GM12878 (cell line): ENCODE results near the gene MRNIP. TPM values are rescaled to one million over a fixed set of nuclear protein-coding genes. Genes with fewer than 3 reads are reported as not detected.

Source experiments
- ATAC-seq: fragments of 200-7000 bp; cut with Tn5 transposase; 3 replicates; pipeline ENCODE4 v1.9.1; 2020; ENCODE audit warnings: mild to moderate bottlenecking, moderate library complexity
- BruUV-seq: library from RNA; stranded (reverse); fragments of 400-500 nt; replicated peaks from 2 replicates; lab custom pipeline; 2021; lab: Mats Ljungman, UMichigan
- CTCF ChIA-PET: fragments of 300-600 bp; sonication (Branson Sonifier 250); formaldehyde crosslinking; extraction: SDS; loops from one replicate; lab custom pipeline; 2021; ENCODE audit warnings: inconsistent platforms; lab: Yijun Ruan, JAX
- POLR2A ChIA-PET: fragments of 350-600 bp; formaldehyde crosslinking; extraction: SDS; loops from one replicate; lab custom pipeline; 2021; ENCODE audit warnings: inconsistent platforms; lab: Charles Lee
- RAD21 ChIA-PET: fragments of 300-600 bp; sonication (Branson Sonifier 250); formaldehyde crosslinking; loops from one replicate; lab custom pipeline; 2023; ENCODE audit warnings: antibody characterized with exemption; ENCODE audit not compliant: unreplicated experiment; lab: Charles Lee
- SMC1A ChIA-PET: fragments of 300-600 bp; sonication (Branson Sonifier 250); formaldehyde crosslinking; loops from one replicate; lab custom pipeline; 2023; ENCODE audit not compliant: unreplicated experiment, uncharacterized antibody; lab: Charles Lee
- DNase-seq: peaks from one replicate; pipeline ENCODE4 v3.0.0-alpha.2; 2011; ENCODE audit warnings: low read depth, low spot score
- FAIRE-seq: peaks from 3 replicates; lab custom pipeline; 2011; peaks lifted over from hg19 to GRCh38; lab: Jason Lieb, UNC
- H2AFZ ChIP-seq: 2 replicates; pipeline ENCODE4 v1.6.0; 2011; ENCODE audit warnings: low read depth, low read length, control low read depth; ENCODE audit not compliant: control insufficient read depth
- H3K27ac ChIP-seq: 2 replicates; pipeline ENCODE4 v1.5.1; 2011; ENCODE audit warnings: control low read depth; ENCODE audit not compliant: control insufficient read depth, insufficient read depth
- H3K27me3 ChIP-seq, 2 experiments: replicated peaks in 1 of 2; 2 replicates each; pipeline versions ENCODE4 v1.6.0 to v1.6.1; 2011; ENCODE audit warnings: low read length in 1 of 2; ENCODE audit not compliant: control insufficient read depth in 2 of 2, insufficient read depth in 2 of 2
- H3K36me3 ChIP-seq, 2 experiments: 2 replicates each; pipeline ENCODE4 v1.5.1; 2011; ENCODE audit warnings: low read length in 1 of 2; ENCODE audit not compliant: control insufficient read depth in 2 of 2, insufficient read depth in 2 of 2
- H3K4me1 ChIP-seq: 2 replicates; pipeline ENCODE4 v1.6.1; 2011; ENCODE audit warnings: mild to moderate bottlenecking, low read length, moderate library complexity, mixed read lengths; ENCODE audit not compliant: control insufficient read depth, insufficient read depth
- H3K4me2 ChIP-seq: 2 replicates; pipeline ENCODE4 v1.6.0; 2011; ENCODE audit warnings: control low read depth; ENCODE audit not compliant: control insufficient read depth, insufficient read depth
- H3K4me3 ChIP-seq: fragments of 200-600 bp; sonication (generic); 2 replicates; pipeline ENCODE4 v1.5.1; 2016
- H3K79me2 ChIP-seq: 2 replicates; pipeline ENCODE4 v1.6.0; 2011; ENCODE audit warnings: low read length; ENCODE audit not compliant: control insufficient read depth, insufficient read depth
- H3K9ac ChIP-seq: 2 replicates; pipeline ENCODE4 v1.8.0; 2011; ENCODE audit warnings: low read length, control low read depth, mixed read lengths; ENCODE audit not compliant: control insufficient read depth, insufficient read depth
- H3K9me3 ChIP-seq: replicated peaks from 3 replicates; pipeline ENCODE4 v1.5.1; 2011; ENCODE audit warnings: mild to moderate bottlenecking, low read length; ENCODE audit not compliant: control insufficient read depth, insufficient read depth
- H4K20me1 ChIP-seq: 2 replicates; pipeline ENCODE4 v1.6.0; 2011; ENCODE audit not compliant: control insufficient read depth, insufficient read depth
- BRCA1 ChIP-seq: IDR thresholded peaks from 2 replicates; pipeline ENCODE4 v1.6.1; 2011; ENCODE audit warnings: low read depth, low read length, improper control_type of control experiment
- FOS ChIP-seq: IDR thresholded peaks from 3 replicates; pipeline ENCODE4 v1.6.1; 2011; ENCODE audit warnings: borderline replicate concordance; ENCODE audit not compliant: insufficient read length; ENCODE audit errors: extremely low read depth
- IRF3 ChIP-seq: fragments of 450-650 bp; IDR thresholded peaks from 2 replicates; pipeline ENCODE4 v1.6.1; 2014; ENCODE audit warnings: mild to moderate bottlenecking
- JUNB ChIP-seq: IDR thresholded peaks from 2 replicates; pipeline ENCODE4 v1.6.1; 2016; ENCODE audit warnings: antibody characterized with exemption, mild to moderate bottlenecking
- KDM1A ChIP-seq: fragments of 200-600 bp; sonication (generic); IDR thresholded peaks from 2 replicates; pipeline ENCODE4 v1.6.1; 2016; ENCODE audit warnings: borderline replicate concordance
- MTA2 ChIP-seq: fragments of 450-650 bp; IDR thresholded peaks from 2 replicates; pipeline ENCODE4 v1.6.1; 2016; ENCODE audit warnings: low read depth, mild to moderate bottlenecking, moderate library complexity
- NR2C2 ChIP-seq: IDR thresholded peaks from 2 replicates; pipeline ENCODE4 v1.6.1; 2011; ENCODE audit warnings: borderline replicate concordance, low read depth; ENCODE audit not compliant: control insufficient read depth, insufficient read length
- POLR2AphosphoS2 ChIP-seq: IDR thresholded peaks from 2 replicates; pipeline ENCODE4 v1.6.1; 2011; ENCODE audit warnings: low read depth, mild to moderate bottlenecking, low read length, improper control_type of control experiment, moderate library complexity
- RAD21 ChIP-seq: IDR thresholded peaks from 2 replicates; pipeline ENCODE4 v1.6.1; 2011; ENCODE audit warnings: mild to moderate bottlenecking, low read depth, low read length, moderate library complexity; ENCODE audit not compliant: insufficient read depth
- SMARCA5 ChIP-seq: fragments of 450-650 bp; IDR thresholded peaks from 2 replicates; pipeline ENCODE4 v1.6.1; 2017; ENCODE audit warnings: mild to moderate bottlenecking
- TAF1 ChIP-seq: IDR thresholded peaks from 2 replicates; pipeline ENCODE4 v1.6.1; 2011; ENCODE audit warnings: mild to moderate bottlenecking, low read depth, low read length, borderline replicate concordance
- ZSCAN29 ChIP-seq: fragments of 450-650 bp; IDR thresholded peaks from 2 replicates; pipeline ENCODE4 v1.6.1; 2017; ENCODE audit warnings: mild to moderate bottlenecking, moderate library complexity
- WGBS: methylation state at CpG from one replicate; pipeline ENCODE4 v1.1.6; 2016; ENCODE audit warnings: low lambda C conversion rate; ENCODE audit not compliant: insufficient replicate concordance, insufficient coverage; ENCODE audit errors: missing lambda C conversion rate; 5-methylcytosine and 5-hydroxymethylcytosine counted together
- in situ Hi-C: fragments of 300-500 bp; cut with MboI; formaldehyde crosslinking; loops from 9 replicates; pipeline ENCODE4 v1.14.3; 2018; ENCODE audit warnings: mixed read lengths
- intact Hi-C: fragments of 100-400 bp; cut with micrococcal nuclease; formaldehyde crosslinking; loops from one replicate; pipeline ENCODE4 v1.14.2; 2022; ENCODE audit not compliant: unreplicated experiment
- polyA plus RNA-seq, 11 experiments: library from polyadenylated mRNA; depleted of rRNA in 4 of 11; unstranded in 6 of 11; stranded (reverse) in 5 of 11; fragments of >200 nt; fragmentation: Nextera tagmentation in 4 of 11; fragmentation: Illumina TruSeq in 1 of 11; extraction: Ambion mirVana in 4 of 11; extraction: Trizol in 1 of 11; gene quantifications; 1 replicate in 1 of 11; 2 replicates in 10 of 11; pipeline versions ENCODE4 v1.2.1 to v1.2.3, GENCODE V29; 2011 to 2016; ENCODE audit warnings: inconsistent platforms in 2 of 11, missing spikeins in 2 of 11, low read depth in 1 of 11
- total RNA-seq, 4 experiments: library from RNA; depleted of rRNA in 3 of 4; stranded (reverse); fragments of >200 nt in 3 of 4; fragmentation: Illumina TruSeq in 1 of 4; extraction: Trizol in 1 of 4; gene quantifications; 2 replicates each; pipeline versions ENCODE4 v1.2.1 to v1.2.3, GENCODE V29; 2013 to 2021
- TF ChIP-seq, protein P1 (sequence below): fragments of 450-650 bp; IDR thresholded peaks from 2 replicates; pipeline ENCODE4 v1.6.1; 2017; ENCODE audit warnings: mild to moderate bottlenecking, moderate library complexity
- TF ChIP-seq, protein P2 (sequence below): IDR thresholded peaks from 2 replicates; pipeline ENCODE4 v1.6.1; 2012; ENCODE audit warnings: improper control_type of control experiment, low read depth, low read length; ENCODE audit not compliant: insufficient replicate concordance

The MRNIP gene
- total and polyA plus RNA-seq, 10 of the 15 experiments (the other 5 are each of a cell fraction or from before 2014, with no cell fraction given): 2.4 to 30.4 (median 13.1) TPM

DNA sequence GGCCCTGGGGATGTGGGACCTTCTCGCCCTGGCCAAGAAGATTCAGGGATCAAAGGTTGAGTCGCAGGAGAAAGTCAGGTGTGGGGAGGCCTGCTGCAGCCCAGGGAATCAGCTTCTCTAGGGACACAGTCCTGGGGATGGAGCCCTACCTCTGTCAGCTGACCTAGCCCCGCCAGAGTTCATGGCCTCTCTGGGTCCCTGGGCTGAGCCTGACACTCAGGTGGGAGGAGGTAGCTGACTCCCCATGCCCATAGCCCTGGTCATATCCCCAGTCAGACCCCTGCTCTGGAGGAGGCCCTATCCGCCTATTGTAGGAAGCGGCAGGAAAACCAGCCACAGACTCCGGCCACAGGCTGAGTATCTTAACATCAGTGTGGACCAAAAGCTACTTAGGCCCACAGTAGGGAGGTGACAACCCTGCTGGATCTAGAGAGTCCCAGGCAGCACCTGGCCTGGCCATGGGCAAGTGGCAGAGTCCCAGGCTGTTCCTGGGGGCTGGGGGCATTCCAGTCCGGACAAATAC is 15.0 kb upstream of the MRNIP start:
- no peak overlapping the region for H2AFZ ChIP-seq
- FAIRE-seq (no peak), DNase-seq (no peak), ATAC-seq (no peak)
- intact Hi-C loops (no loop called here), in situ Hi-C loops (no loop called here)
- SMC1A ChIA-PET: no interaction called here
- no peak overlapping the region for H3K4me2 ChIP-seq
- H3K4me1 ChIP-seq: no peaks in the 10 kb centered on the region
- H3K4me3 ChIP-seq: no peak overlapping the region
- no peaks in the 10 kb centered on the region for H3K9me3 ChIP-seq
- no peak overlapping the region for H3K27ac ChIP-seq
- H4K20me1 ChIP-seq: no peaks in the 10 kb centered on the region
- CTCF ChIA-PET: no interaction called here
- 98% methylated on average over 7 of the region's 7 CpGs for whole genome bisulfite sequencing
- no TSS peak for BruUV-seq
- RAD21 ChIA-PET: no interaction called here
- H3K27me3 ChIP-seq: no peaks in the 10 kb centered on the region
- H3K36me3 ChIP-seq: peaks cover 17 to 22% of the 10 kb centered on the region in 2 experiments
- POLR2A ChIA-PET: no interaction called here
- no peaks in the 10 kb centered on the region for H3K79me2 ChIP-seq
- H3K9ac ChIP-seq: no peak overlapping the region
- TF ChIP-seq MTA2 (no peak), TAF1 (no peak), POLR2AphosphoS2 (no peak), FOS (no peak), ZSCAN29 (no peak), RAD21 (no peak), SMARCA5 (no peak), JUNB (no peak), IRF3 (no peak), NR2C2 (no peak), BRCA1 (no peak), KDM1A (no peak)
- TF ChIP-seq, protein P1, sequence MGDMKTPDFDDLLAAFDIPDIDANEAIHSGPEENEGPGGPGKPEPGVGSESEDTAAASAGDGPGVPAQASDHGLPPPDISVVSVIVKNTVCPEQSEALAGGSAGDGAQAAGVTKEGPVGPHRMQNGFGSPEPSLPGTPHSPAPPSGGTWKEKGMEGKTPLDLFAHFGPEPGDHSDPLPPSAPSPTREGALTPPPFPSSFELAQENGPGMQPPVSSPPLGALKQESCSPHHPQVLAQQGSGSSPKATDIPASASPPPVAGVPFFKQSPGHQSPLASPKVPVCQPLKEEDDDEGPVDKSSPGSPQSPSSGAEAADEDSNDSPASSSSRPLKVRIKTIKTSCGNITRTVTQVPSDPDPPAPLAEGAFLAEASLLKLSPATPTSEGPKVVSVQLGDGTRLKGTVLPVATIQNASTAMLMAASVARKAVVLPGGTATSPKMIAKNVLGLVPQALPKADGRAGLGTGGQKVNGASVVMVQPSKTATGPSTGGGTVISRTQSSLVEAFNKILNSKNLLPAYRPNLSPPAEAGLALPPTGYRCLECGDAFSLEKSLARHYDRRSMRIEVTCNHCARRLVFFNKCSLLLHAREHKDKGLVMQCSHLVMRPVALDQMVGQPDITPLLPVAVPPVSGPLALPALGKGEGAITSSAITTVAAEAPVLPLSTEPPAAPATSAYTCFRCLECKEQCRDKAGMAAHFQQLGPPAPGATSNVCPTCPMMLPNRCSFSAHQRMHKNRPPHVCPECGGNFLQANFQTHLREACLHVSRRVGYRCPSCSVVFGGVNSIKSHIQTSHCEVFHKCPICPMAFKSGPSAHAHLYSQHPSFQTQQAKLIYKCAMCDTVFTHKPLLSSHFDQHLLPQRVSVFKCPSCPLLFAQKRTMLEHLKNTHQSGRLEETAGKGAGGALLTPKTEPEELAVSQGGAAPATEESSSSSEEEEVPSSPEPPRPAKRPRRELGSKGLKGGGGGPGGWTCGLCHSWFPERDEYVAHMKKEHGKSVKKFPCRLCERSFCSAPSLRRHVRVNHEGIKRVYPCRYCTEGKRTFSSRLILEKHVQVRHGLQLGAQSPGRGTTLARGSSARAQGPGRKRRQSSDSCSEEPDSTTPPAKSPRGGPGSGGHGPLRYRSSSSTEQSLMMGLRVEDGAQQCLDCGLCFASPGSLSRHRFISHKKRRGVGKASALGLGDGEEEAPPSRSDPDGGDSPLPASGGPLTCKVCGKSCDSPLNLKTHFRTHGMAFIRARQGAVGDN: no peak
- TF ChIP-seq, protein P2, sequence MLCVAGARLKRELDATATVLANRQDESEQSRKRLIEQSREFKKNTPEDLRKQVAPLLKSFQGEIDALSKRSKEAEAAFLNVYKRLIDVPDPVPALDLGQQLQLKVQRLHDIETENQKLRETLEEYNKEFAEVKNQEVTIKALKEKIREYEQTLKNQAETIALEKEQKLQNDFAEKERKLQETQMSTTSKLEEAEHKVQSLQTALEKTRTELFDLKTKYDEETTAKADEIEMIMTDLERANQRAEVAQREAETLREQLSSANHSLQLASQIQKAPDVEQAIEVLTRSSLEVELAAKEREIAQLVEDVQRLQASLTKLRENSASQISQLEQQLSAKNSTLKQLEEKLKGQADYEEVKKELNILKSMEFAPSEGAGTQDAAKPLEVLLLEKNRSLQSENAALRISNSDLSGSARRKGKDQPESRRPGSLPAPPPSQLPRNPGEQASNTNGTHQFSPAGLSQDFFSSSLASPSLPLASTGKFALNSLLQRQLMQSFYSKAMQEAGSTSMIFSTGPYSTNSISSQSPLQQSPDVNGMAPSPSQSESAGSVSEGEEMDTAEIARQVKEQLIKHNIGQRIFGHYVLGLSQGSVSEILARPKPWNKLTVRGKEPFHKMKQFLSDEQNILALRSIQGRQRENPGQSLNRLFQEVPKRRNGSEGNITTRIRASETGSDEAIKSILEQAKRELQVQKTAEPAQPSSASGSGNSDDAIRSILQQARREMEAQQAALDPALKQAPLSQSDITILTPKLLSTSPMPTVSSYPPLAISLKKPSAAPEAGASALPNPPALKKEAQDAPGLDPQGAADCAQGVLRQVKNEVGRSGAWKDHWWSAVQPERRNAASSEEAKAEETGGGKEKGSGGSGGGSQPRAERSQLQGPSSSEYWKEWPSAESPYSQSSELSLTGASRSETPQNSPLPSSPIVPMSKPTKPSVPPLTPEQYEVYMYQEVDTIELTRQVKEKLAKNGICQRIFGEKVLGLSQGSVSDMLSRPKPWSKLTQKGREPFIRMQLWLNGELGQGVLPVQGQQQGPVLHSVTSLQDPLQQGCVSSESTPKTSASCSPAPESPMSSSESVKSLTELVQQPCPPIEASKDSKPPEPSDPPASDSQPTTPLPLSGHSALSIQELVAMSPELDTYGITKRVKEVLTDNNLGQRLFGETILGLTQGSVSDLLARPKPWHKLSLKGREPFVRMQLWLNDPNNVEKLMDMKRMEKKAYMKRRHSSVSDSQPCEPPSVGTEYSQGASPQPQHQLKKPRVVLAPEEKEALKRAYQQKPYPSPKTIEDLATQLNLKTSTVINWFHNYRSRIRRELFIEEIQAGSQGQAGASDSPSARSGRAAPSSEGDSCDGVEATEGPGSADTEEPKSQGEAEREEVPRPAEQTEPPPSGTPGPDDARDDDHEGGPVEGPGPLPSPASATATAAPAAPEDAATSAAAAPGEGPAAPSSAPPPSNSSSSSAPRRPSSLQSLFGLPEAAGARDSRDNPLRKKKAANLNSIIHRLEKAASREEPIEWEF: no peak
